HL-60 (cell line): ENCODE results near the gene BRF1.
A peak's percentile ranks its signal among the peaks of the same experiment; 100 is the strongest.

Experiments used
- DNase-seq, 2 experiments: peaks; one replicate each; pipeline ENCODE4 v3.0.0-alpha.2; 2010 to 2020; ENCODE audit warnings: low read depth in 1 of 2, low spot score in 1 of 2
- H3K27ac ChIP-seq: fragments of 250-450 bp; sonication (Bioruptor Pico); replicated peaks from 2 replicates; pipeline ENCODE4 v1.5.1; 2020; ENCODE audit warnings: mild to moderate bottlenecking, moderate library complexity
- H3K27me3 ChIP-seq: fragments of 250-450 bp; sonication (Bioruptor Pico); 2 replicates; pipeline ENCODE4 v1.5.1; 2021; ENCODE audit warnings: mild to moderate bottlenecking, moderate library complexity; ENCODE audit not compliant: insufficient read depth, poor library complexity, severe bottlenecking
- H3K4me3 ChIP-seq: replicated peaks from 2 replicates; pipeline ENCODE4 v1.5.1; 2011; ENCODE audit warnings: mild to moderate bottlenecking, control low read depth, low read length; ENCODE audit not compliant: insufficient read depth
- GABPA ChIP-seq: IDR thresholded peaks from 2 replicates; pipeline ENCODE4 v1.6.1; 2012; ENCODE audit warnings: low read depth
- POLR2AphosphoS5 ChIP-seq: IDR thresholded peaks from 2 replicates; pipeline ENCODE4 v1.6.1; 2012; ENCODE audit warnings: low read depth
- SPI1 ChIP-seq: IDR thresholded peaks from 2 replicates; pipeline ENCODE4 v1.6.1; 2012; ENCODE audit warnings: low read depth, mild to moderate bottlenecking, borderline replicate concordance
- TF ChIP-seq, protein P1 (sequence below): IDR thresholded peaks from 2 replicates; pipeline ENCODE4 v1.6.1; 2012; ENCODE audit warnings: low read depth; ENCODE audit not compliant: insufficient replicate concordance
- TF ChIP-seq, protein P2 (sequence below): IDR thresholded peaks from one replicate; pipeline ENCODE4 v1.5.1; 2011; ENCODE audit warnings: low read length, control low read depth, inconsistent platforms; ENCODE audit not compliant: insufficient read depth

BRF1 gene

DNA sequence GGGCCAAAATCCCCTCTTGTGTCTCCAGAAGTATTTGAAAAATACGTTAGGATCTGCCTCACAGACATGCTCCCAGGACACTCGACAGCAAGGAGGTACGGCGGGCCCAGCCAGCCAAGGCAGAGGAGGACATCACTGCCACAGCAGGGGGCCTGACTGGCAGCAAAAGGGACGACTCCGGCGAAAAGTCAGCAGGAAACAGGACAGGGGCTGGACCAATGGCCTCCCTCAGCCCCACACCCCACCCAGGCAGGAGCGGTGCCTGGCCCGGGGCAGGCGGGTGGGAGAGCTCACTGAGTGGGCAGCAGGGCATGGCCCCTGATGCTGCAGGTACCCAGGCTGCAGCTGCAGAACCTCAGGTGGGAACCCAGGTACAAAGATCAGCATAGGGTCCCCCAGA is 17.8 kb downstream of the BRF1 start:
- TF ChIP-seq, protein P1, sequence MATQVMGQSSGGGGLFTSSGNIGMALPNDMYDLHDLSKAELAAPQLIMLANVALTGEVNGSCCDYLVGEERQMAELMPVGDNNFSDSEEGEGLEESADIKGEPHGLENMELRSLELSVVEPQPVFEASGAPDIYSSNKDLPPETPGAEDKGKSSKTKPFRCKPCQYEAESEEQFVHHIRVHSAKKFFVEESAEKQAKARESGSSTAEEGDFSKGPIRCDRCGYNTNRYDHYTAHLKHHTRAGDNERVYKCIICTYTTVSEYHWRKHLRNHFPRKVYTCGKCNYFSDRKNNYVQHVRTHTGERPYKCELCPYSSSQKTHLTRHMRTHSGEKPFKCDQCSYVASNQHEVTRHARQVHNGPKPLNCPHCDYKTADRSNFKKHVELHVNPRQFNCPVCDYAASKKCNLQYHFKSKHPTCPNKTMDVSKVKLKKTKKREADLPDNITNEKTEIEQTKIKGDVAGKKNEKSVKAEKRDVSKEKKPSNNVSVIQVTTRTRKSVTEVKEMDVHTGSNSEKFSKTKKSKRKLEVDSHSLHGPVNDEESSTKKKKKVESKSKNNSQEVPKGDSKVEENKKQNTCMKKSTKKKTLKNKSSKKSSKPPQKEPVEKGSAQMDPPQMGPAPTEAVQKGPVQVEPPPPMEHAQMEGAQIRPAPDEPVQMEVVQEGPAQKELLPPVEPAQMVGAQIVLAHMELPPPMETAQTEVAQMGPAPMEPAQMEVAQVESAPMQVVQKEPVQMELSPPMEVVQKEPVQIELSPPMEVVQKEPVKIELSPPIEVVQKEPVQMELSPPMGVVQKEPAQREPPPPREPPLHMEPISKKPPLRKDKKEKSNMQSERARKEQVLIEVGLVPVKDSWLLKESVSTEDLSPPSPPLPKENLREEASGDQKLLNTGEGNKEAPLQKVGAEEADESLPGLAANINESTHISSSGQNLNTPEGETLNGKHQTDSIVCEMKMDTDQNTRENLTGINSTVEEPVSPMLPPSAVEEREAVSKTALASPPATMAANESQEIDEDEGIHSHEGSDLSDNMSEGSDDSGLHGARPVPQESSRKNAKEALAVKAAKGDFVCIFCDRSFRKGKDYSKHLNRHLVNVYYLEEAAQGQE: no peak
- TF ChIP-seq SPI1 (no peak), GABPA (no peak), POLR2AphosphoS5 (no peak)
- Histone ChIP-seq H3K4me3 (no peak overlapping the region), H3K27me3 (no peaks in the 10 kb centered on the region), H3K27ac (no peak overlapping the region)
- no peak for DNase-seq

DNA sequence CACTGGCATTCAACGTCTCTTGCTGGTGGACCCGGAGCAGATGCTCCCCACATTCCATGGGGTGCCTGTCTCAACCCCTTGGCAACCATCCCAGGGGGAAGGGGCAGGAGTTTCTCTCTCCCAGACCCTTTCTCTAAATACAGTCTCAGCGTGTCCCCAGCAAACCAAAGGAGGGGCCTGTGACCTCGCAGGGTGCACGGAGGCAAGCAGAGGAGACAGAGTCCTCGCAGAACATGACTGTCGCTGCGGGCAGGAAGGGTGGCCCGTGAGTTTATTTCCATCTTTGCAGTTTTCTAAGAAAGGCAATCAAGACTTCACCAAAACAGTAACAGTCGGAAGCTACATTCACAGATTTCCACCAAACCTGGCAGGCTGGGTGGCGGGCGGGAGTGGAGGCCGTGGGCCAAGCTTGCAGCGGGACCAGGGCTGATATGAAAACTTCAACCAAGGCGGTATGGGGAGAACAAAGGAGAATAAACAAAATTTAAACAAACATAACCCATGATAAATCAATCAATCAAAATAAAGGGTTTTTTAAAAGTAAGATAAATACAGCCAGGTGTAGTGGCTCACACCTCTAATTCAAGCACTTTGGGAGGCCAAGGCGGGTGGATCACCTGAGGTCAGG is 18.6 kb downstream of the BRF1 start:
- DNase-seq: no peak
- Histone ChIP-seq H3K27me3 (no peaks in the 10 kb centered on the region), H3K4me3 (no peak overlapping the region), H3K27ac (no peak overlapping the region)
- TF ChIP-seq, protein P2, sequence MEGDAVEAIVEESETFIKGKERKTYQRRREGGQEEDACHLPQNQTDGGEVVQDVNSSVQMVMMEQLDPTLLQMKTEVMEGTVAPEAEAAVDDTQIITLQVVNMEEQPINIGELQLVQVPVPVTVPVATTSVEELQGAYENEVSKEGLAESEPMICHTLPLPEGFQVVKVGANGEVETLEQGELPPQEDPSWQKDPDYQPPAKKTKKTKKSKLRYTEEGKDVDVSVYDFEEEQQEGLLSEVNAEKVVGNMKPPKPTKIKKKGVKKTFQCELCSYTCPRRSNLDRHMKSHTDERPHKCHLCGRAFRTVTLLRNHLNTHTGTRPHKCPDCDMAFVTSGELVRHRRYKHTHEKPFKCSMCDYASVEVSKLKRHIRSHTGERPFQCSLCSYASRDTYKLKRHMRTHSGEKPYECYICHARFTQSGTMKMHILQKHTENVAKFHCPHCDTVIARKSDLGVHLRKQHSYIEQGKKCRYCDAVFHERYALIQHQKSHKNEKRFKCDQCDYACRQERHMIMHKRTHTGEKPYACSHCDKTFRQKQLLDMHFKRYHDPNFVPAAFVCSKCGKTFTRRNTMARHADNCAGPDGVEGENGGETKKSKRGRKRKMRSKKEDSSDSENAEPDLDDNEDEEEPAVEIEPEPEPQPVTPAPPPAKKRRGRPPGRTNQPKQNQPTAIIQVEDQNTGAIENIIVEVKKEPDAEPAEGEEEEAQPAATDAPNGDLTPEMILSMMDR: no peak
- TF ChIP-seq SPI1 (no peak), GABPA (no peak), POLR2AphosphoS5 (no peak)
- TF ChIP-seq, protein P1: no peak

DNA sequence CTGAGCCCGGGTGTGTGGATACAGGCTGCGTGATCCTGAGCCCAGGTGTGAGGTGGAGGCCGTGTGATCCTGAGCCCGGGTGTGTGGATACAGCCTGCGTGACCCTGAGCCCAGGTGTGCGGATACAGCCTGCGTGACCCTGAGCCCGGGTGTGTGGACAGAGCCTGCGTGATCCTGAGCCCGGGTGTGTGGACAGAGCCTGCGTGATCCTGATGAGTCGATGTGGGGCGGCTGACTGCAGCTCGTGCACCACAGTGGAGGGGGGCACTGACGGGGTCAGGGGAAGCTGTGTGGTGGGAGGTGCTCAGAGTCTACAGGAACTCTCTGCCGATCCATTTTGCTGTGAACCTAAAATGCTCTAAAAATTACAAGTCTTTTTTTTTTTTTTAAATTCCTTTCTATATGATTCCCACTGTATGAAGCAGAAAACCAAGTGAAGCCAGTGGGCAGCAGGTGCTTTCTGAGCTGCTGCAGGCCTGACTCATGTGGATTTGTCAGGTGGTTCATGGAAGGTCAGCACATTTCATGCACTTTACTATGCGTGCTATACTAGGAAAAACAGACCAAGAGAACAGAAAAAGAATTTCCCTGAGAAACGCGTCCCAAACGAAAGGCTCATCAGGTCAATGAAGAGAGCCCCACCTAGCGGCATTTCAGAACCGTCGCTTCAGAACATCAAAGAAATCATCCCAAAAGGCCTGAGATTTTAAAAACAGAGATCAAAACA is 19.3 kb downstream of the BRF1 start:
- no peak overlapping the region for H3K27ac ChIP-seq
- H3K27me3 ChIP-seq: no peaks in the 10 kb centered on the region
- peak in 1 of 2 experiments; percentile 28 for DNase-seq
- H3K4me3 ChIP-seq: no peak overlapping the region
- TF ChIP-seq POLR2AphosphoS5: no peak
- TF ChIP-seq, protein P1: no peak
- TF ChIP-seq, protein P2: peak; percentile 67
